AG04449 (cell line): ENCODE results near the gene SPIRE1.

ENCODE experiments used
- CTCF ChIA-PET: fragments of 350-600 bp; formaldehyde crosslinking; extraction: SDS; loops from one replicate; lab custom pipeline; 2021; ENCODE audit warnings: antibody characterized with exemption; lab: Yijun Ruan, JAX
- POLR2A ChIA-PET: fragments of 400-600, 350-600 bp; formaldehyde crosslinking; extraction: SDS; loops from one replicate; lab custom pipeline; 2020; ENCODE audit warnings: antibody characterized with exemption, inconsistent platforms; lab: Yijun Ruan, JAX
- DNase-seq: peaks from one replicate; pipeline ENCODE4 v3.0.0-alpha.2; 2010; ENCODE audit warnings: low read depth, low spot score
- H3K4me3 ChIP-seq: 2 replicates; pipeline ENCODE4 v1.5.1; 2011; ENCODE audit warnings: low read depth, mild to moderate bottlenecking, control low read depth, low read length
- CTCF ChIP-seq: IDR thresholded peaks from one replicate; pipeline ENCODE4 v1.5.1; 2011; ENCODE audit warnings: mild to moderate bottlenecking, moderate library complexity, low read length, control low read depth, inconsistent platforms; ENCODE audit not compliant: insufficient read depth; ENCODE audit errors: missing control alignments

Gene SPIRE1

DNA sequence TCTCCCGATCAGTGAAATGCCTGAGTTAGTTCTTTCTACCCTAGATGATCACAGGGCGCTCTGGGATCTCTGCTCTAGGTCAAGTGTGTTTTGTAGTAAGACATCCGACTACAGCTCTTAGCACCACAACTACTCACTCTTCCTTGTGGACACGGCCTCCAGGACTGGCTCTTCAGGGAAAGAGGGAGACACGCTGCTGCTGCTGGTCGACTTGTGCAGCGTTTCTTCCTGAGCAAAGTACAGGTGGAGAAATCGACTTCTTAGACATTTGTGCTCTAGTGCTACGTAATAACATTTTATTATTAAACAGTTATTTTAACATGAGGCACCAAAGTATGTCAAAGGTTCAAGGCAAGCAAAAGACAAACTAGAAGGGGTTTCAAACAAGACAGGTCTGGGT lies 193.2 kb downstream of the SPIRE1 start:
- CTCF ChIA-PET = no interaction called here
- H3K4me3 ChIP-seq = no peak overlapping the region

DNA sequence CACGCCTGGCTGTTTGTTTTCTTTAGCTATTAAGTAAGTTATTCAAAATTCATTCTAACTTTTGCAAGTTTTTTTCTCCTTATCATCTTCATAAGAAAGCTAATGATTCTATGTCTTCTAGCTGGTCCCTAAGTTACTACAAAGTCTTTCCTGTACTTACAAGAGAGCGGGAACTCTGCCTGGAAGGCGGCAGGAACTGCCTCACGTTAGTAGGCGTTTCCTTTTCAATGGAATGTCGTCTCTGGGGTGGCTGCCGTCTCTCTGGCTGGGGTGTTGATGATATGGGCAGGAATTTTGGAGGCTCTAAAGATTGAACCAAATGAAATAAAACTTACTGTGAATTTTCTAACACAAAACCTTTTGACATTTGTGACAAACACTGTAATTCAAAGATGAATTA lies 194.7 kb downstream of the SPIRE1 start:
- ChIA-PET POLR2A (interaction anchor here (0.7 kb wide), 1 partner anchor 9 kb away, joined by 3 read pairs; no protein-coding TSS in a partner anchor), CTCF (no interaction called here)
- no peak for TF ChIP-seq CTCF

More for the DNA sequence above, 193.2 kb downstream of the SPIRE1 start:
- POLR2A ChIA-PET = no interaction called here
- no peak for TF ChIP-seq CTCF
- DNase-seq = no peak

DNA sequence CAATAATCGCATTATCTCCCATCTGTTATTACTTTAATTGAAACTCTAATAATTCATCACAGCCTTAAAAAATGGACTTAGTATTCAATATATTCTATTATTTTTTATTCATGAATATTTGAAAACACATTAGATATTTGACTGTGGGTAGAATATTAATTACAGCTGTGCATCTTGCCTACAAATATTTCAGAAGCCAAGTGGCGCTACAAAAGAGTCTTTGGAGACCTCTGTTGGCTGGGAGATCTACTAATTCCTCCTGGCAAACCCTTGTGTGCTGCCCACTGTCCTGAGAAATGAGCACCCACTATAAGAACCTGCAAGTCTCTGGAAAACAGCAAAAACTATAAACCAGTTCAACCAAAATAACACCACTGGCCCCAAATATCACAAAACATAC lies 195.7 kb downstream of the SPIRE1 start:
- ChIA-PET CTCF (interaction anchor here (0.6 to 1.1 kb wide), 2 partner anchors 59 to 71 kb away, joined by 3 read pairs; no protein-coding TSS in a partner anchor), POLR2A (no interaction called here)
- no peak for DNase-seq
- no peak for TF ChIP-seq CTCF
- no peak overlapping the region for H3K4me3 ChIP-seq

More for the DNA sequence above, 194.7 kb downstream of the SPIRE1 start:
- H3K4me3 ChIP-seq = no peak overlapping the region
- DNase-seq = no peak

GRCh38 chr18:12461326-12461725 lies 196.6 kb downstream of the SPIRE1 start:
- no peak for TF ChIP-seq CTCF
- ChIA-PET POLR2A (no interaction called here), CTCF (interaction anchor here (1.0 to 1.2 kb wide), 3 partner anchors 18 to 70 kb away, joined by 3 to 4 read pairs (median 4); no protein-coding TSS in a partner anchor)
- no peak for DNase-seq
- no peak overlapping the region for H3K4me3 ChIP-seq

GRCh38 chr18:12460874-12461273 lies 197.0 kb downstream of the SPIRE1 start:
- CTCF ChIA-PET = interaction anchor here (0.6 to 1.2 kb wide), 3 partner anchors 19 to 68 kb away, joined by 3 to 4 read pairs (median 4); no protein-coding TSS in a partner anchor
- no peak for DNase-seq
- no peak for TF ChIP-seq CTCF
- no peak overlapping the region for H3K4me3 ChIP-seq
- POLR2A ChIA-PET = no interaction called here

- POLR2A ChIA-PET = no interaction called here
- no peak for TF ChIP-seq CTCF
- no peak overlapping the region for H3K4me3 ChIP-seq
- no peak for DNase-seq
- CTCF ChIA-PET = no interaction called here
These were observed 199.1 kb downstream of the SPIRE1 start for GRCh38 chr18:12458771-12459170.
